ENCODE measurements around the gene SPPL3.

Gene SPPL3

GRCh38 chr12:120719496-120720233, 184.5 kb downstream of the SPPL3 start:
- no peak for DNase-seq

- no peak for DNase-seq
Observed at GRCh38 chr12:120719072-120719471, 185.1 kb downstream of the SPPL3 start.

GRCh38 chr12:120718055-120718454, 186.1 kb downstream of the SPPL3 start:
- DNase-seq: no peak

GRCh38 chr12:120713861-120714482, 190.2 kb downstream of the SPPL3 start:
- DNase-seq: peak; percentile 91

GRCh38 chr12:120712610-120713009, 191.5 kb downstream of the SPPL3 start:
- DNase-seq: no peak

All from DMS53 (cell line).